IMR-90 (cell line): ENCODE results near the gene ZNF217. TPM values are rescaled to one million over a fixed set of nuclear protein-coding genes. Genes with fewer than 3 reads are reported as not detected.

Source experiments
- ATAC-seq: fragments of 200-7000 bp; cut with Tn5 transposase; 2 replicates; pipeline ENCODE4 v1.9.1; 2020; ENCODE audit warnings: low read depth, mild to moderate bottlenecking, moderate library complexity
- BruUV-seq: library from RNA; stranded (reverse); fragments of 400-500 nt; replicated peaks from 2 replicates; lab custom pipeline; 2021; lab: Mats Ljungman, UMichigan
- CTCF ChIA-PET: fragments of 300-600 bp; formaldehyde crosslinking; extraction: SDS; loops from one replicate; lab custom pipeline; 2021; ENCODE audit warnings: antibody characterized with exemption; lab: Yijun Ruan, JAX
- POLR2A ChIA-PET: fragments of 300-600 bp; sonication (Branson Sonifier 250); formaldehyde crosslinking; loops from one replicate; lab custom pipeline; 2022; ENCODE audit warnings: antibody characterized with exemption; ENCODE audit not compliant: unreplicated experiment; lab: Charles Lee
- DNase-seq: peaks from one replicate; pipeline ENCODE4 v3.0.0; 2013
- H2AFZ ChIP-seq: replicated peaks from 2 replicates; pipeline ENCODE3; 2013; ENCODE audit warnings: low read length, mild to moderate bottlenecking; ENCODE audit not compliant: poor library complexity
- H2AK5ac ChIP-seq: 2 replicates; pipeline ENCODE4 v1.6.1; 2013; ENCODE audit warnings: low read depth, low read length, inconsistent platforms
- H2AK9ac ChIP-seq: replicated peaks from 2 replicates; pipeline ENCODE3; 2013; ENCODE audit warnings: mild to moderate bottlenecking, low read depth, low read length, moderate library complexity; ENCODE audit not compliant: poor library complexity
- H2BK120ac ChIP-seq: 2 replicates; pipeline ENCODE4 v1.6.1; 2013; ENCODE audit warnings: low read depth, low read length, inconsistent platforms
- H2BK15ac ChIP-seq: 3 replicates; pipeline ENCODE4 v1.6.1; 2013; ENCODE audit warnings: low read depth, low read length, inconsistent platforms
- H2BK20ac ChIP-seq: 2 replicates; pipeline ENCODE4 v1.6.1; 2013; ENCODE audit warnings: low read depth, mild to moderate bottlenecking, inconsistent platforms, low read length, moderate library complexity
- H2BK5ac ChIP-seq: 2 replicates; pipeline ENCODE4 v1.6.1; 2013; ENCODE audit warnings: mild to moderate bottlenecking, low read depth, low read length, inconsistent platforms; ENCODE audit not compliant: poor library complexity, severe bottlenecking
- H3K14ac ChIP-seq: replicated peaks from 2 replicates; pipeline ENCODE4 v1.6.1; 2013; ENCODE audit warnings: low read depth, low read length, inconsistent platforms
- H3K18ac ChIP-seq: 2 replicates; pipeline ENCODE4 v1.6.1; 2013; ENCODE audit warnings: low read depth, low read length, control low read depth
- H3K23ac ChIP-seq: 2 replicates; pipeline ENCODE4 v1.6.1; 2013; ENCODE audit warnings: low read depth, low read length, inconsistent platforms
- H3K27ac ChIP-seq: 2 replicates; pipeline ENCODE4 v1.5.1; 2013; ENCODE audit warnings: mild to moderate bottlenecking, control low read depth, low read length; ENCODE audit not compliant: insufficient read depth
- H3K27me3 ChIP-seq: 2 replicates; pipeline ENCODE4 v1.6.1; 2013; ENCODE audit warnings: low read length; ENCODE audit not compliant: control insufficient read depth, insufficient read depth
- H3K36me3 ChIP-seq: 2 replicates; pipeline ENCODE4 v1.6.1; 2013; ENCODE audit warnings: low read length, mixed read lengths; ENCODE audit not compliant: control insufficient read depth, insufficient read depth
- H3K4ac ChIP-seq: 2 replicates; pipeline ENCODE4 v1.6.1; 2013; ENCODE audit warnings: low read depth, low read length, inconsistent platforms
- H3K4me1 ChIP-seq: 2 replicates; pipeline ENCODE4 v1.6.1; 2013; ENCODE audit warnings: low read length, mixed read lengths; ENCODE audit not compliant: control insufficient read depth, insufficient read depth
- H3K4me2 ChIP-seq: 2 replicates; pipeline ENCODE4 v1.6.1; 2013; ENCODE audit warnings: low read depth, mild to moderate bottlenecking, control low read depth, low read length, moderate library complexity
- H3K4me3 ChIP-seq: 2 replicates; pipeline ENCODE4 v1.5.1; 2013; ENCODE audit warnings: low read depth, mild to moderate bottlenecking, control low read depth, low read length, moderate library complexity; ENCODE audit not compliant: insufficient read depth
- H3K56ac ChIP-seq: 2 replicates; pipeline ENCODE4 v1.6.1; 2013; ENCODE audit warnings: low read length, inconsistent platforms; ENCODE audit not compliant: insufficient read depth; ENCODE audit errors: extremely low read depth
- H3K79me1 ChIP-seq, 2 experiments: 2 replicates each; pipeline ENCODE4 v1.6.1; 2013; ENCODE audit warnings: low read length in 2 of 2, inconsistent platforms in 1 of 2, low read depth in 1 of 2
- H3K9ac ChIP-seq: 2 replicates; pipeline ENCODE4 v1.6.1; 2013; ENCODE audit warnings: low read depth, low read length, control low read depth
- H3K9me1 ChIP-seq: 2 replicates; pipeline ENCODE4 v1.6.1; 2013; ENCODE audit warnings: low read length, inconsistent platforms; ENCODE audit not compliant: insufficient read depth
- H3K9me3 ChIP-seq: 2 replicates; pipeline ENCODE4 v1.6.1; 2013; ENCODE audit warnings: low read length; ENCODE audit not compliant: control insufficient read depth, insufficient read depth
- H4K20me1 ChIP-seq: 2 replicates; pipeline ENCODE4 v1.6.1; 2013; ENCODE audit warnings: low read length, inconsistent platforms; ENCODE audit not compliant: insufficient read depth
- H4K5ac ChIP-seq: 2 replicates; pipeline ENCODE4 v1.6.1; 2013; ENCODE audit warnings: mild to moderate bottlenecking, low read depth, low read length, control low read depth
- H4K8ac ChIP-seq, 2 experiments: 2 replicates each; pipeline ENCODE4 v1.6.1; 2013; ENCODE audit warnings: low read depth in 2 of 2, low read length in 2 of 2, control low read depth in 1 of 2, inconsistent platforms in 1 of 2
- H4K91ac ChIP-seq: 2 replicates; pipeline ENCODE4 v1.6.1; 2013; ENCODE audit warnings: low read depth, low read length, inconsistent platforms; ENCODE audit not compliant: insufficient read depth
- BHLHE40 ChIP-seq: fragments of 150-350 bp; IDR thresholded peaks from 2 replicates; pipeline ENCODE4 v1.6.1; 2016; ENCODE audit warnings: mild to moderate bottlenecking, low read depth, low read length
- CEBPB ChIP-seq: IDR thresholded peaks from 2 replicates; pipeline ENCODE4 v1.6.1; 2012; ENCODE audit warnings: low read depth, low read length, improper control_type of control experiment
- CHD1 ChIP-seq: IDR thresholded peaks from 2 replicates; pipeline ENCODE4 v1.6.1; 2012; ENCODE audit warnings: low read depth, low read length, improper control_type of control experiment
- FOS ChIP-seq: fragments of 150-350 bp; IDR thresholded peaks from 2 replicates; pipeline ENCODE4 v1.6.1; 2016; ENCODE audit warnings: low read depth, low read length
- MAFK ChIP-seq: IDR thresholded peaks from 2 replicates; pipeline ENCODE4 v1.6.1; 2012; ENCODE audit warnings: low read depth, low read length, improper control_type of control experiment
- MAZ ChIP-seq: IDR thresholded peaks from 2 replicates; pipeline ENCODE4 v1.6.1; 2012; ENCODE audit warnings: low read depth, mild to moderate bottlenecking, low read length, improper control_type of control experiment, moderate library complexity, borderline replicate concordance
- MXI1 ChIP-seq: IDR thresholded peaks from 2 replicates; pipeline ENCODE4 v1.6.1; 2012; ENCODE audit warnings: low read depth, mild to moderate bottlenecking, low read length, moderate library complexity, borderline replicate concordance
- NFE2L2 ChIP-seq: fragments of 150-350 bp; IDR thresholded peaks from 2 replicates; pipeline ENCODE4 v1.6.1; 2016; ENCODE audit warnings: low read depth, mild to moderate bottlenecking, low read length
- POLR2A ChIP-seq: IDR thresholded peaks from 2 replicates; pipeline ENCODE4 v1.6.1; 2012; ENCODE audit warnings: mild to moderate bottlenecking, low read depth, low read length
- RAD21 ChIP-seq: IDR thresholded peaks from 2 replicates; pipeline ENCODE4 v1.6.1; 2012; ENCODE audit warnings: low read length, improper control_type of control experiment
- RCOR1 ChIP-seq: IDR thresholded peaks from 2 replicates; pipeline ENCODE4 v1.6.1; 2012; ENCODE audit warnings: mild to moderate bottlenecking, low read length, improper control_type of control experiment; ENCODE audit not compliant: insufficient replicate concordance
- RFX5 ChIP-seq: IDR thresholded peaks from 2 replicates; pipeline ENCODE4 v1.8.0; 2012; ENCODE audit warnings: low read depth, mild to moderate bottlenecking, low read length, moderate library complexity
- SMC3 ChIP-seq: fragments of 150-350 bp; IDR thresholded peaks from 2 replicates; pipeline ENCODE4 v1.6.1; 2016; ENCODE audit warnings: low read depth, mild to moderate bottlenecking, antibody characterized with exemption, low read length, moderate library complexity
- WGBS, 2 experiments: methylation state at CpG; one replicate each; pipeline versions ENCODE4 v1.1.5 to v1.1.7; 2013; ENCODE audit warnings: missing lambda C conversion rate in 2 of 2; ENCODE audit not compliant: insufficient read length in 1 of 2; ENCODE audit errors: extremely low coverage in 2 of 2; 5-methylcytosine and 5-hydroxymethylcytosine counted together
- dilution Hi-C: fragments of 300-500 bp; cut with HindIII; formaldehyde crosslinking; loops from one replicate; pipeline ENCODE4 v1.14.3; 2018; ENCODE audit warnings: low sequenced_read_pairs; ENCODE audit not compliant: unreplicated experiment
- in situ Hi-C: fragments of 300-500 bp; cut with MboI; formaldehyde crosslinking; loops from 3 replicates; pipeline ENCODE4 v1.14.3; 2019; ENCODE audit warnings: low sequenced_read_pairs, inconsistent platforms, mixed read lengths
- intact Hi-C: fragments of 100-400 bp; cut with micrococcal nuclease; formaldehyde crosslinking; loops from 2 replicates; pipeline ENCODE4 v1.10.0; 2022
- polyA plus RNA-seq, 3 experiments: library from polyadenylated mRNA; depleted of rRNA; stranded (reverse); fragments of >200 nt; gene quantifications; 2 replicates each; pipeline ENCODE4 v1.2.3, GENCODE V29; 2012; ENCODE audit warnings: low replicate concordance in 1 of 3
- total RNA-seq: library from RNA; depleted of rRNA; stranded (reverse); fragments of >200 nt; gene quantifications from 2 replicates; pipeline ENCODE4 v1.2.3, GENCODE V29; 2012
- TF ChIP-seq, protein P1 (sequence below): conservative IDR thresholded peaks from 2 replicates; pipeline ENCODE4 v1.5.1; 2012; ENCODE audit warnings: mild to moderate bottlenecking, low read depth, low read length, improper control_type of control experiment
- TF ChIP-seq, protein P2 (sequence below): fragments of 150-350 bp; IDR thresholded peaks from 2 replicates; pipeline ENCODE4 v1.6.1; 2017; ENCODE audit warnings: mild to moderate bottlenecking, antibody characterized with exemption, low read length, low read depth
- TF ChIP-seq, protein P3 (sequence below): fragments of 150-350 bp; IDR thresholded peaks from 2 replicates; pipeline ENCODE4 v1.6.1; 2016; ENCODE audit warnings: low read depth, mild to moderate bottlenecking, low read length, moderate library complexity, borderline replicate concordance

The ZNF217 gene
- total and polyA plus RNA-seq, 2 of the 4 experiments (the other 2 are of a cell fraction): 9.1 to 27.8 TPM

GRCh38 chr20:53629436-53629835 is 35.8 kb upstream of the ZNF217 start:
- DNase-seq: no peak
- no peak overlapping the region for H2BK15ac ChIP-seq
- 92% methylated on average over 2 of the region's 5 CpGs; no CpG with 5 or more reads in 1 of the 2 experiments for WGBS, 2 experiments
- H3K4ac ChIP-seq: no peak overlapping the region
- ChIA-PET CTCF (no interaction called here), POLR2A (no interaction called here)
- H3K56ac ChIP-seq: no peak overlapping the region
- no peaks in the 10 kb centered on the region for H3K27me3 ChIP-seq
- H2AK5ac ChIP-seq: no peak overlapping the region
- no peaks in the 10 kb centered on the region; the same call in 1 of the 2 replicates for H3K4me1 ChIP-seq
- no peak overlapping the region for H2BK20ac ChIP-seq
- H3K9me3 ChIP-seq: no peaks in the 10 kb centered on the region
- H4K5ac ChIP-seq: no peak overlapping the region
- dilution Hi-C loops (no loop called here), intact Hi-C loops (no loop called here), in situ Hi-C loops (no loop called here)
- BruUV-seq: no TSS peak
- H4K91ac ChIP-seq: no peak overlapping the region
- no peak overlapping the region for H3K18ac ChIP-seq
- no peaks in the 10 kb centered on the region for H3K79me1 ChIP-seq
- H3K14ac ChIP-seq: no peak overlapping the region
- no peak overlapping the region for H3K23ac ChIP-seq
- ATAC-seq: no peak
- no peak overlapping the region for H4K8ac ChIP-seq
- TF ChIP-seq RAD21: no peak
- no peak for TF ChIP-seq POLR2A
- TF ChIP-seq MAFK: no peak
- TF ChIP-seq, protein P1, sequence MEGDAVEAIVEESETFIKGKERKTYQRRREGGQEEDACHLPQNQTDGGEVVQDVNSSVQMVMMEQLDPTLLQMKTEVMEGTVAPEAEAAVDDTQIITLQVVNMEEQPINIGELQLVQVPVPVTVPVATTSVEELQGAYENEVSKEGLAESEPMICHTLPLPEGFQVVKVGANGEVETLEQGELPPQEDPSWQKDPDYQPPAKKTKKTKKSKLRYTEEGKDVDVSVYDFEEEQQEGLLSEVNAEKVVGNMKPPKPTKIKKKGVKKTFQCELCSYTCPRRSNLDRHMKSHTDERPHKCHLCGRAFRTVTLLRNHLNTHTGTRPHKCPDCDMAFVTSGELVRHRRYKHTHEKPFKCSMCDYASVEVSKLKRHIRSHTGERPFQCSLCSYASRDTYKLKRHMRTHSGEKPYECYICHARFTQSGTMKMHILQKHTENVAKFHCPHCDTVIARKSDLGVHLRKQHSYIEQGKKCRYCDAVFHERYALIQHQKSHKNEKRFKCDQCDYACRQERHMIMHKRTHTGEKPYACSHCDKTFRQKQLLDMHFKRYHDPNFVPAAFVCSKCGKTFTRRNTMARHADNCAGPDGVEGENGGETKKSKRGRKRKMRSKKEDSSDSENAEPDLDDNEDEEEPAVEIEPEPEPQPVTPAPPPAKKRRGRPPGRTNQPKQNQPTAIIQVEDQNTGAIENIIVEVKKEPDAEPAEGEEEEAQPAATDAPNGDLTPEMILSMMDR: no peak
- TF ChIP-seq BHLHE40: no peak
- TF ChIP-seq CEBPB: no peak
- TF ChIP-seq, protein P2, sequence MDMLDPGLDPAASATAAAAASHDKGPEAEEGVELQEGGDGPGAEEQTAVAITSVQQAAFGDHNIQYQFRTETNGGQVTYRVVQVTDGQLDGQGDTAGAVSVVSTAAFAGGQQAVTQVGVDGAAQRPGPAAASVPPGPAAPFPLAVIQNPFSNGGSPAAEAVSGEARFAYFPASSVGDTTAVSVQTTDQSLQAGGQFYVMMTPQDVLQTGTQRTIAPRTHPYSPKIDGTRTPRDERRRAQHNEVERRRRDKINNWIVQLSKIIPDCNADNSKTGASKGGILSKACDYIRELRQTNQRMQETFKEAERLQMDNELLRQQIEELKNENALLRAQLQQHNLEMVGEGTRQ: no peak
- TF ChIP-seq RFX5: no peak
- TF ChIP-seq CHD1: no peak
- no peak for TF ChIP-seq MXI1
- TF ChIP-seq RCOR1: no peak
- no peak for TF ChIP-seq MAZ
- TF ChIP-seq SMC3: no peak
- TF ChIP-seq FOS: no peak
- no peak for TF ChIP-seq NFE2L2
- TF ChIP-seq, protein P3, sequence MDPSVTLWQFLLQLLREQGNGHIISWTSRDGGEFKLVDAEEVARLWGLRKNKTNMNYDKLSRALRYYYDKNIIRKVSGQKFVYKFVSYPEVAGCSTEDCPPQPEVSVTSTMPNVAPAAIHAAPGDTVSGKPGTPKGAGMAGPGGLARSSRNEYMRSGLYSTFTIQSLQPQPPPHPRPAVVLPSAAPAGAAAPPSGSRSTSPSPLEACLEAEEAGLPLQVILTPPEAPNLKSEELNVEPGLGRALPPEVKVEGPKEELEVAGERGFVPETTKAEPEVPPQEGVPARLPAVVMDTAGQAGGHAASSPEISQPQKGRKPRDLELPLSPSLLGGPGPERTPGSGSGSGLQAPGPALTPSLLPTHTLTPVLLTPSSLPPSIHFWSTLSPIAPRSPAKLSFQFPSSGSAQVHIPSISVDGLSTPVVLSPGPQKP: no peak
- H2BK120ac ChIP-seq: no peak overlapping the region
- H2AFZ ChIP-seq: no peak overlapping the region
- H3K4me2 ChIP-seq: no peak overlapping the region
- H3K27ac ChIP-seq: no peak overlapping the region
- no peaks in the 10 kb centered on the region for H3K9me1 ChIP-seq
- H3K9ac ChIP-seq: no peak overlapping the region
- no peak overlapping the region for H2BK5ac ChIP-seq
- no peaks in the 10 kb centered on the region for H4K20me1 ChIP-seq
- H2AK9ac ChIP-seq: no peak overlapping the region
- no peaks in the 10 kb centered on the region for H3K36me3 ChIP-seq
- H3K4me3 ChIP-seq: no peak overlapping the region
